ENCODE data around the gene MTG1. TPM values are rescaled to one million over a fixed set of nuclear protein-coding genes. Genes with fewer than 3 reads are reported as not detected.

MTG1 gene
- total and polyA plus RNA-seq, 2 donors (not counting 1 experiment from before 2014, with no cell fraction given): 23.9 to 25.3 TPM

- TF ChIP-seq EZH2 (IDR thresholded peaks at IDR 0.05; ENCODE audit: low read length, missing control alignments) (no peak), CTCF (conservative IDR thresholded peaks at IDR 0.05 in 1 of 2, IDR thresholded peaks at IDR 0.05 in 1 of 2; ENCODE audit: low read depth in 1 of 2, low read length in 2 of 2) (no peak)
- no peak for DNase-seq (ENCODE audit: low read depth in 2 of 2)
- H3K9ac ChIP-seq (ENCODE audit: insufficient read depth, low read length): no peak overlapping the region
These were observed 40.6 kb upstream of the MTG1 start for GRCh38 chr10:133353202-133353959.

GRCh38 chr10:133353988-133354605 lies 39.9 kb upstream of the MTG1 start:
- no peak for TF ChIP-seq EZH2 (IDR thresholded peaks at IDR 0.05; ENCODE audit: low read length, missing control alignments)
- no peak for TF ChIP-seq CTCF (conservative IDR thresholded peaks at IDR 0.05 in 1 of 2, IDR thresholded peaks at IDR 0.05 in 1 of 2; ENCODE audit: low read depth in 1 of 2, low read length in 2 of 2)
- Histone ChIP-seq H3K4me3 (replicated peaks in 1 of 4; ENCODE audit: control extremely low read depth in 1 of 4, insufficient read depth in 1 of 4, low read depth in 3 of 4, low read length in 4 of 4) (no peak overlapping the region), H3K27me3 (ENCODE audit: control insufficient read depth, insufficient read depth, low read length) (no peaks in the 10 kb centered on the region), H3K9ac (ENCODE audit: insufficient read depth, low read length) (no peak overlapping the region), H3K27ac (ENCODE audit: insufficient read depth, low read length) (no peak overlapping the region), H3K79me2 (ENCODE audit: control insufficient read depth, insufficient read depth, low read length) (no peaks in the 10 kb centered on the region), H3K4me2 (ENCODE audit: extremely low read depth, insufficient read depth, low read length) (no peak overlapping the region), H3K9me3 (ENCODE audit: control insufficient read depth, insufficient read depth, low read depth, low read length) (no peaks in the 10 kb centered on the region), H4K20me1 (ENCODE audit: control insufficient read depth, extremely low read depth, insufficient read depth, low read length) (no peaks in the 10 kb centered on the region), H3K36me3 (ENCODE audit: control insufficient read depth, insufficient read depth, low read length) (no peaks in the 10 kb centered on the region), H3K4me1 (ENCODE audit: control insufficient read depth, extremely low read depth, insufficient read depth, low read length) (peaks cover 2% of the 10 kb centered on the region), H2AFZ (ENCODE audit: low read length) (no peak overlapping the region)
- no peak for DNase-seq (ENCODE audit: low read depth in 2 of 2)

More at GRCh38 chr10:133353202-133353959, 40.6 kb upstream of the MTG1 start:
- Histone ChIP-seq H3K27ac (ENCODE audit: insufficient read depth, low read length) (no peak overlapping the region), H3K36me3 (ENCODE audit: control insufficient read depth, insufficient read depth, low read length) (no peaks in the 10 kb centered on the region), H3K4me1 (ENCODE audit: control insufficient read depth, extremely low read depth, insufficient read depth, low read length) (peaks cover 1% of the 10 kb centered on the region), H3K79me2 (ENCODE audit: control insufficient read depth, insufficient read depth, low read length) (no peaks in the 10 kb centered on the region), H3K27me3 (ENCODE audit: control insufficient read depth, insufficient read depth, low read length) (no peaks in the 10 kb centered on the region), H4K20me1 (ENCODE audit: control insufficient read depth, extremely low read depth, insufficient read depth, low read length) (no peaks in the 10 kb centered on the region), H3K9me3 (ENCODE audit: control insufficient read depth, insufficient read depth, low read depth, low read length) (no peaks in the 10 kb centered on the region), H3K4me3 (replicated peaks in 1 of 4; ENCODE audit: control extremely low read depth in 1 of 4, insufficient read depth in 1 of 4, low read depth in 3 of 4, low read length in 4 of 4) (no peak overlapping the region), H3K4me2 (ENCODE audit: extremely low read depth, insufficient read depth, low read length) (no peak overlapping the region), H2AFZ (ENCODE audit: low read length) (no peak overlapping the region)

GRCh38 chr10:133354672-133355240 lies 39.2 kb upstream of the MTG1 start:
- Histone ChIP-seq H3K4me3 (replicated peaks in 1 of 4; ENCODE audit: control extremely low read depth in 1 of 4, insufficient read depth in 1 of 4, low read depth in 3 of 4, low read length in 4 of 4) (no peak overlapping the region), H3K9me3 (ENCODE audit: control insufficient read depth, insufficient read depth, low read depth, low read length) (no peaks in the 10 kb centered on the region), H2AFZ (ENCODE audit: low read length) (no peak overlapping the region), H4K20me1 (ENCODE audit: control insufficient read depth, extremely low read depth, insufficient read depth, low read length) (no peaks in the 10 kb centered on the region), H3K27ac (ENCODE audit: insufficient read depth, low read length) (no peak overlapping the region), H3K79me2 (ENCODE audit: control insufficient read depth, insufficient read depth, low read length) (no peaks in the 10 kb centered on the region), H3K4me1 (ENCODE audit: control insufficient read depth, extremely low read depth, insufficient read depth, low read length) (peaks cover 2% of the 10 kb centered on the region), H3K9ac (ENCODE audit: insufficient read depth, low read length) (no peak overlapping the region), H3K4me2 (ENCODE audit: extremely low read depth, insufficient read depth, low read length) (no peak overlapping the region), H3K27me3 (ENCODE audit: control insufficient read depth, insufficient read depth, low read length) (no peaks in the 10 kb centered on the region), H3K36me3 (ENCODE audit: control insufficient read depth, insufficient read depth, low read length) (no peaks in the 10 kb centered on the region)
- TF ChIP-seq CTCF (conservative IDR thresholded peaks at IDR 0.05 in 1 of 2, IDR thresholded peaks at IDR 0.05 in 1 of 2; ENCODE audit: low read depth in 1 of 2, low read length in 2 of 2): no peak
- no peak for TF ChIP-seq EZH2 (IDR thresholded peaks at IDR 0.05; ENCODE audit: low read length, missing control alignments)
- DNase-seq (ENCODE audit: low read depth in 2 of 2): no peak

All from fibroblast of lung (primary cell).